ENCODE results near the gene PACRG. TPM values are rescaled to one million over a fixed set of nuclear protein-coding genes. Genes with fewer than 3 reads are reported as not detected.

Gene PACRG
- total RNA-seq, 2 experiments from 2014 or later, result 0.66 to 0.81 TPM

- no peak for TF ChIP-seq CTCF (IDR thresholded peaks at IDR 0.05)
- Mint-ChIP-seq H3K27ac (no peak overlapping the region), H3K36me3 (ENCODE audit: low read depth) (no peaks in the 10 kb centered on the region), H3K9me3 (peaks cover 2% of the 10 kb centered on the region), H3K27me3 (no peaks in the 10 kb centered on the region), H3K4me3 (no peak overlapping the region), H3K4me1 (ENCODE audit: low read depth) (peaks cover 29% of the 10 kb centered on the region)
- no peak overlapping the region for H3K4me3 ChIP-seq (ENCODE audit: low read length)
- no peaks in the 10 kb centered on the region for H3K36me3 ChIP-seq (ENCODE audit: insufficient read depth, low read length)
- ChIA-PET CTCF (no interaction called here), POLR2A (no interaction called here)
- DNase-seq, result no peak
- no peak overlapping the region for H3K27ac ChIP-seq (ENCODE audit: low read depth in 1 of 2, low read length in 2 of 2)
- intact Hi-C loops (cut with DNase I, micrococcal nuclease), result loop anchor here in 1 of 2 experiments (5.0 to 10.0 kb wide), 2 partner anchors 1336 to 1738 kb away; partner anchors contain the start of gene MAP3K4
- no peak for ATAC-seq (ENCODE audit: poor library complexity)
- H3K9me3 ChIP-seq (ENCODE audit: control insufficient read depth in 1 of 2, insufficient read depth in 1 of 2, low read length in 2 of 2), result no peaks in the 10 kb centered on the region
- peaks cover 19% of the 10 kb centered on the region for H3K4me1 ChIP-seq (ENCODE audit: insufficient read depth, low read length)
- H3K27me3 ChIP-seq (ENCODE audit: control insufficient read depth in 1 of 2, insufficient read depth in 2 of 2, low read length in 2 of 2), result no peaks in the 10 kb centered on the region
Observed at GRCh38 chr6:162730502-162730901, 2.7 kb downstream of the PACRG start.

DNA sequence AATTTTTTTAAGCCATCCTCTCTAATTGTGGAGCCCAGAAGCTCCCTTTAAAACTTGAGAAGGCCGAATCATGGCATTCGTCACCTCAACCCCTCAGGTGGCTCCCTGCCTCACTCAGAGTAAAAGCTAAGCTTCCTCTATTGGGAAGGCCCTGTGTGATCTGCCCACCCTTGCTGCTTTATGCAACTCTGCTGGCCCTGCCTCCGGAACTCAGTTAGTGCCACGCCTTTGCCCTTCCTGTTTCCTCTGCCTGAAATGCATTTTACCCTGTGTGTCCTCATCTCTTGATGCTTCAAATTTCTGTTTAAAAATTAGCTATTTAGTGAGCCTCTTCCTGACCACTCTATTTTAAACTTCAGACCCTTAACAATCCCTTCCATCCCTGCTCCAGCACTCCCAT is 5.7 kb downstream of the PACRG start:
- TF ChIP-seq CTCF (IDR thresholded peaks at IDR 0.05), result no peak
- ChIA-PET CTCF (interaction anchor here (0.8 to 0.9 kb wide), 2 partner anchors 8 to 44 kb away, joined by 3 read pairs; no protein-coding TSS in a partner anchor), POLR2A (no interaction called here)
- Mint-ChIP-seq H3K9me3 (peaks cover 2% of the 10 kb centered on the region), H3K36me3 (ENCODE audit: low read depth) (no peaks in the 10 kb centered on the region), H3K27me3 (no peaks in the 10 kb centered on the region), H3K4me1 (ENCODE audit: low read depth) (peaks cover 12% of the 10 kb centered on the region), H3K27ac (peak overlapping the region; percentile 60), H3K4me3 (peak overlapping the region; percentile 4)
- no peaks in the 10 kb centered on the region for H3K27me3 ChIP-seq (ENCODE audit: control insufficient read depth in 1 of 2, insufficient read depth in 2 of 2, low read length in 2 of 2)
- H3K4me3 ChIP-seq (ENCODE audit: low read length), result no peak overlapping the region
- intact Hi-C loops (cut with DNase I, micrococcal nuclease), result loop anchor here in 1 of 2 experiments (5.0 to 10.0 kb wide), 2 partner anchors 1339 to 1741 kb away; partner anchors contain the start of gene MAP3K4
- DNase-seq (peak in 8 of 14 experiments; percentile 3 to 58 (median 20)), ATAC-seq (ENCODE audit: poor library complexity) (peak; percentile 65)
- H3K36me3 ChIP-seq (ENCODE audit: insufficient read depth, low read length), result no peaks in the 10 kb centered on the region
- H3K9me3 ChIP-seq (ENCODE audit: control insufficient read depth in 1 of 2, insufficient read depth in 1 of 2, low read length in 2 of 2), result no peaks in the 10 kb centered on the region
- H3K4me1 ChIP-seq (ENCODE audit: insufficient read depth, low read length), result peaks cover 5% of the 10 kb centered on the region
- no peak overlapping the region for H3K27ac ChIP-seq (ENCODE audit: low read depth in 1 of 2, low read length in 2 of 2)

DNA sequence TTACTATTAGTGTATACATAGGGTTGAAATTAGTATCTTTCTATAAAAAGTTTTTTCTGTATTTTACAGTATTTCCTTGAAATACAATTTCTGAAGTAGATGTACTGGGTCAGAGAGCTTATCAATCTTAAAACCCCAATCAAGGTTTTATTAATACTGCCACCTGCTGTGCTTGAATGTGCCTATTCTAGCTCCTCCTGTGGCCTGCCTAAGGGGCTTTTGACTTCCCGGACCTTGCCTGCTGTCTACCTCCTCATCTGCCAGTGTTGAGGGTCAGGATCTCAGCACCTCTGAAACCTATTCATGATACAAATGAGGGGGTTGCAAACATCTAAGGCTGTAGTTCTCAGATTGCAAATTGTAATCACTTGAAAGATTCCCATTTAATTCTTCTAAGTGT is 9.2 kb downstream of the PACRG start:
- Histone ChIP-seq H3K4me1 (ENCODE audit: insufficient read depth, low read length) (peaks cover 5% of the 10 kb centered on the region), H3K36me3 (ENCODE audit: insufficient read depth, low read length) (no peaks in the 10 kb centered on the region), H3K4me3 (ENCODE audit: low read length) (no peak overlapping the region), H3K27ac (ENCODE audit: low read depth in 1 of 2, low read length in 2 of 2) (no peak overlapping the region), H3K9me3 (ENCODE audit: control insufficient read depth in 1 of 2, insufficient read depth in 1 of 2, low read length in 2 of 2) (no peaks in the 10 kb centered on the region), H3K27me3 (ENCODE audit: control insufficient read depth in 1 of 2, insufficient read depth in 2 of 2, low read length in 2 of 2) (no peaks in the 10 kb centered on the region)
- Mint-ChIP-seq H3K36me3 (ENCODE audit: low read depth) (no peaks in the 10 kb centered on the region), H3K4me3 (no peak overlapping the region), H3K27me3 (peaks cover 5% of the 10 kb centered on the region), H3K27ac (no peak overlapping the region), H3K9me3 (peaks cover 2% of the 10 kb centered on the region), H3K4me1 (ENCODE audit: low read depth) (peaks cover 11% of the 10 kb centered on the region)
- ATAC-seq (ENCODE audit: poor library complexity) (no peak), DNase-seq (peak in 3 of 14 experiments; percentile 4 to 24 (median 8))
- POLR2A ChIA-PET, result no interaction called here
- intact Hi-C loops (cut with DNase I, micrococcal nuclease), result loop anchor here in 1 of 2 experiments (10.0 kb wide), 1 partner anchor 1342 kb away; no protein-coding TSS in a partner anchor
- TF ChIP-seq CTCF (IDR thresholded peaks at IDR 0.05), result no peak
- CTCF ChIA-PET, result interaction anchor here (1.5 kb wide), 1 partner anchor 9 kb away, joined by 4 read pairs; the partner anchor contains the start of genes PACRG and PRKN
